Heart left ventricle (tissue), 13 donors: ENCODE measurements around the gene TEKT2.

Experiments
- POLR2A ChIP-seq, 2 donors: fragments of 450-650 bp; IDR thresholded peaks; one replicate each; pipeline ENCODE4 v1.6.1; 2017; ENCODE audit warnings: antibody characterized with exemption in 2 of 2, mild to moderate bottlenecking in 2 of 2, moderate library complexity in 2 of 2
- TF ChIP-seq, protein P1 (sequence below), 12 donors: fragments of 200-600 bp; sonication (generic) in 4 of 12; IDR thresholded peaks; one replicate each; pipeline versions ENCODE4 v1.5.0 to v1.8.0; 2018 to 2022; ENCODE audit warnings: antibody characterized with exemption in 12 of 12, mild to moderate bottlenecking in 5 of 12
- donor health status: ischemic (EF 13 %, LVEDD 7.1; RV severe dilation, severe dysfunction).
- donor health status: DM: no; HTN: yes; CAD: no.
- donor health status: DM: no; HTN: no; CAD: no.
- donor health status: ischemic (EF 25% LVEDD 6.9; RV normal size, moderate dysfunction).
- donor health status: ischemic (EF 25% LVEDD 5.7; RV mildly dilated, moderate dysfunction).
- donor health status: ischemic (EF 35%, LVEDD 5.7; RV mildly dilated, moderate dysfunction).
- donor health status: nonischemic (EF 11% LVEDD 7.7; RV severe dilation, severe dysfunction).
- donor health status: DM: yes; HTN: yes; CAD: no.
- donor health status: PGD.
- donor health status: ischemic (EF 29% LVEDD 5.4; RV normal size, mild dysfunction).
- donor health status: nonischemic (EF 23%, LVEDD 6.1; RV moderate dilation, normal function).

DNA sequence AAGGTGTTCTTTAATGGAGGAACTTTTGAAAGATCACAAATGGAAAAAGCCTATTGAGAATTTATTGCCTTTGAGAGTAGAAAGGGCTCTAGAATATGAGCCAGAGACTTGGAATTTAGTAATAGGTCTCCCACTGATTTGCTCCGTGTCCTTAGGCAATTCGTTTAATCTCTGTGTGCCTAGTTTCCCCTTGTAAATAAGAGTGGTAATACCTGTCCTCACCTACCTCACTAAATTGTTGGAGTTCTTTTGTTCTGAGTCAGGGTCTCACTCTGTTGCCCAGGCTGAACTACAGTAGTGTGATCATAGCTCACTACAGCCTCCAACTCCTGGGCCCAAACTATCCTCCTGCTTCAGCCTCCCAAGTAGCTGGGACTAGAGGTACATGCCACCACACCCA, 15.0 kb upstream of the TEKT2 start:
- TF ChIP-seq, protein P1, sequence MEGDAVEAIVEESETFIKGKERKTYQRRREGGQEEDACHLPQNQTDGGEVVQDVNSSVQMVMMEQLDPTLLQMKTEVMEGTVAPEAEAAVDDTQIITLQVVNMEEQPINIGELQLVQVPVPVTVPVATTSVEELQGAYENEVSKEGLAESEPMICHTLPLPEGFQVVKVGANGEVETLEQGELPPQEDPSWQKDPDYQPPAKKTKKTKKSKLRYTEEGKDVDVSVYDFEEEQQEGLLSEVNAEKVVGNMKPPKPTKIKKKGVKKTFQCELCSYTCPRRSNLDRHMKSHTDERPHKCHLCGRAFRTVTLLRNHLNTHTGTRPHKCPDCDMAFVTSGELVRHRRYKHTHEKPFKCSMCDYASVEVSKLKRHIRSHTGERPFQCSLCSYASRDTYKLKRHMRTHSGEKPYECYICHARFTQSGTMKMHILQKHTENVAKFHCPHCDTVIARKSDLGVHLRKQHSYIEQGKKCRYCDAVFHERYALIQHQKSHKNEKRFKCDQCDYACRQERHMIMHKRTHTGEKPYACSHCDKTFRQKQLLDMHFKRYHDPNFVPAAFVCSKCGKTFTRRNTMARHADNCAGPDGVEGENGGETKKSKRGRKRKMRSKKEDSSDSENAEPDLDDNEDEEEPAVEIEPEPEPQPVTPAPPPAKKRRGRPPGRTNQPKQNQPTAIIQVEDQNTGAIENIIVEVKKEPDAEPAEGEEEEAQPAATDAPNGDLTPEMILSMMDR (IDR thresholded peaks at IDR 0.05): no peak
- TF ChIP-seq POLR2A (IDR thresholded peaks at IDR 0.05): no peak
